Testis (tissue), 2 donors: ENCODE data around the gene PLB1.

Experiments
- CTCF ChIP-seq, 3 experiments: fragments of 450-650 bp in 2 of 3; fragments of 200-600 bp in 1 of 3; sonication (generic) in 1 of 3; IDR thresholded peaks; one replicate each; pipeline ENCODE4 v1.5.1; 2016 to 2019; ENCODE audit warnings: antibody characterized with exemption in 3 of 3, mild to moderate bottlenecking in 2 of 3, moderate library complexity in 1 of 3
- POLR2A ChIP-seq: fragments of 450-650 bp; IDR thresholded peaks from one replicate; pipeline ENCODE4 v1.6.1; 2017; ENCODE audit warnings: antibody characterized with exemption, mild to moderate bottlenecking, moderate library complexity

- TF ChIP-seq CTCF (IDR thresholded peaks at IDR 0.05) (no peak), POLR2A (no peak)
These were observed 123.6 kb downstream of the PLB1 start for GRCh38 chr2:28619213-28620196.
